HEK293T (cell line): ENCODE measurements around the gene IFNG.

ENCODE experiments used
- CTCF ChIA-PET: fragments of 350-600 bp; formaldehyde crosslinking; extraction: SDS; loops from one replicate; lab custom pipeline; 2021; ENCODE audit warnings: antibody characterized with exemption, inconsistent platforms; lab: Yijun Ruan, JAX
- POLR2A ChIA-PET: fragments of 350-600 bp; formaldehyde crosslinking; extraction: SDS; loops from one replicate; lab custom pipeline; 2020; ENCODE audit warnings: antibody characterized with exemption, inconsistent platforms; lab: Yijun Ruan, JAX
- DNase-seq: peaks from one replicate; pipeline ENCODE4 v3.0.0; 2012; ENCODE audit warnings: mixed read lengths; ENCODE audit errors: extremely low spot score
- ARNT ChIP-seq: fragments of 450-650 bp; IDR thresholded peaks from 2 replicates; pipeline ENCODE4 v1.6.1; 2017; ENCODE audit warnings: mild to moderate bottlenecking
- BHLHE40 ChIP-seq: fragments of 450-650 bp; IDR thresholded peaks from 2 replicates; pipeline ENCODE4 v1.6.1; 2016; ENCODE audit warnings: mild to moderate bottlenecking, moderate library complexity, borderline replicate concordance
- CTBP1 ChIP-seq: fragments of 450-650 bp; IDR thresholded peaks from 2 replicates; pipeline ENCODE4 v1.6.1; 2016; ENCODE audit warnings: borderline replicate concordance
- ELF4 ChIP-seq: fragments of 450-650 bp; IDR thresholded peaks from 2 replicates; pipeline ENCODE4 v1.6.1; 2017; ENCODE audit warnings: antibody characterized with exemption
- FOXA1 ChIP-seq: fragments of 450-650 bp; IDR thresholded peaks from 2 replicates; pipeline ENCODE4 v1.6.1; 2016; ENCODE audit warnings: mild to moderate bottlenecking
- FOXK2 ChIP-seq: fragments of 450-650 bp; IDR thresholded peaks from 2 replicates; pipeline ENCODE4 v1.6.1; 2016; ENCODE audit warnings: mild to moderate bottlenecking
- FOXM1 ChIP-seq: fragments of 450-650 bp; IDR thresholded peaks from 2 replicates; pipeline ENCODE4 v1.6.1; 2017; ENCODE audit warnings: mild to moderate bottlenecking, borderline replicate concordance
- HDGF ChIP-seq: fragments of 450-650 bp; IDR thresholded peaks from 2 replicates; pipeline ENCODE4 v1.6.1; 2017; ENCODE audit warnings: antibody characterized with exemption, borderline replicate concordance
- L3MBTL2 ChIP-seq: fragments of 450-650 bp; conservative IDR thresholded peaks from 2 replicates; pipeline ENCODE4 v1.6.1; 2016; ENCODE audit warnings: mild to moderate bottlenecking
- LEF1 ChIP-seq: fragments of 450-650 bp; IDR thresholded peaks from 2 replicates; pipeline ENCODE4 v1.6.1; 2017; ENCODE audit warnings: mild to moderate bottlenecking, borderline replicate concordance
- NFRKB ChIP-seq: fragments of 450-650 bp; IDR thresholded peaks from 2 replicates; pipeline ENCODE4 v1.6.1; 2016; ENCODE audit warnings: mild to moderate bottlenecking, moderate library complexity
- PKNOX1 ChIP-seq: fragments of 450-650 bp; IDR thresholded peaks from 2 replicates; pipeline ENCODE4 v1.6.1; 2016
- SP1 ChIP-seq: fragments of 450-650 bp; IDR thresholded peaks from 2 replicates; pipeline ENCODE4 v1.6.1; 2017
- SUZ12 ChIP-seq: fragments of 450-650 bp; IDR thresholded peaks from 2 replicates; pipeline ENCODE4 v1.6.1; 2016; ENCODE audit warnings: mild to moderate bottlenecking
- TARDBP ChIP-seq: fragments of 450-650 bp; IDR thresholded peaks from 2 replicates; pipeline ENCODE4 v1.6.1; 2016
- ZNF384 ChIP-seq: fragments of 450-650 bp; IDR thresholded peaks from 2 replicates; pipeline ENCODE4 v1.6.1; 2016

The IFNG gene

GRCh38 chr12:68200854-68201253 is 41.3 kb upstream of the IFNG start:
- POLR2A ChIA-PET: no interaction called here
- CTCF ChIA-PET: no interaction called here
- TF ChIP-seq SP1 (no peak), ELF4 (no peak), SUZ12 (no peak), PKNOX1 (no peak), ARNT (no peak)
- DNase-seq: no peak

- no peak for TF ChIP-seq SP1
- TF ChIP-seq NFRKB: no peak
- no peak for TF ChIP-seq LEF1
- TF ChIP-seq TARDBP: no peak
- no peak for TF ChIP-seq BHLHE40
- no peak for TF ChIP-seq ARNT
- TF ChIP-seq ELF4: no peak
- TF ChIP-seq ZNF384: no peak
- TF ChIP-seq HDGF: no peak
- TF ChIP-seq FOXK2: no peak
- TF ChIP-seq FOXM1: no peak
- no peak for TF ChIP-seq CTBP1
- no peak for TF ChIP-seq SUZ12
- no peak for TF ChIP-seq L3MBTL2
- TF ChIP-seq PKNOX1: no peak
- no peak for TF ChIP-seq FOXA1
- POLR2A ChIA-PET: no interaction called here
- DNase-seq: no peak
- CTCF ChIA-PET: no interaction called here
These were observed 39.6 kb upstream of the IFNG start for GRCh38 chr12:68199127-68199526.

GRCh38 chr12:68198507-68199086 is 39.1 kb upstream of the IFNG start:
- TF ChIP-seq FOXM1 (no peak), SP1 (no peak), CTBP1 (no peak)
- no peak for DNase-seq
- ChIA-PET CTCF (no interaction called here), POLR2A (no interaction called here)

GRCh38 chr12:68190301-68190700 is 30.8 kb upstream of the IFNG start:
- TF ChIP-seq LEF1 (no peak), SP1 (no peak)
- ChIA-PET CTCF (no interaction called here), POLR2A (no interaction called here)
- no peak for DNase-seq

GRCh38 chr12:68189821-68190242 is 30.3 kb upstream of the IFNG start:
- TF ChIP-seq CTBP1: no peak
- no peak for DNase-seq
- ChIA-PET POLR2A (no interaction called here), CTCF (no interaction called here)

- ChIA-PET CTCF (no interaction called here), POLR2A (no interaction called here)
- no peak for TF ChIP-seq ARNT
- no peak for TF ChIP-seq FOXM1
- no peak for TF ChIP-seq TARDBP
- no peak for DNase-seq
These were observed 26.1 kb upstream of the IFNG start for GRCh38 chr12:68185598-68185997.

GRCh38 chr12:68180792-68181744 is 21.5 kb upstream of the IFNG start:
- TF ChIP-seq ZNF384 (no peak), FOXA1 (no peak), FOXM1 (no peak), LEF1 (no peak), TARDBP (no peak), HDGF (no peak), L3MBTL2 (no peak), ARNT (no peak), BHLHE40 (no peak), ELF4 (no peak), SUZ12 (no peak), CTBP1 (no peak), PKNOX1 (no peak), NFRKB (no peak), FOXK2 (no peak), SP1 (no peak)
- POLR2A ChIA-PET: no interaction called here
- CTCF ChIA-PET: interaction anchor here (0.5 to 0.9 kb wide), 2 partner anchors 23 to 36 kb away, joined by 3 to 4 read pairs; no protein-coding TSS in a partner anchor
- no peak for DNase-seq
